Hematopoietic multipotent progenitor cell treated with erythropoietin and hydrocortisone succinate and interleukin-3 and kit ligand, for 4 days (in vitro differentiated cells): ENCODE measurements around the gene COL5A2.

Source experiments
- DNase-seq: peaks from one replicate; pipeline ENCODE4 v3.0.0-alpha.2; 2015

COL5A2 gene

GRCh38 chr2:188983427-188984064 is 196.0 kb downstream of the COL5A2 start:
- peak; percentile 4 for DNase-seq
